Calu3 (cell line): Measurements from ENCODE around the gene NOX1. TPM values are rescaled to one million over a fixed set of nuclear protein-coding genes. Genes with fewer than 3 reads are reported as not detected.
"Not testable (repeated sequence)": the region's sequence is repeated elsewhere in the genome, so short reads cannot be mapped to it uniquely, and the experiment has no call there.

ENCODE experiments used
- BruUV-seq: library from RNA; stranded (reverse); fragments of 400-500 nt; replicated peaks from 2 replicates; lab custom pipeline; 2021; lab: Mats Ljungman, UMichigan
- CTCF ChIA-PET: fragments of 300-600 bp; sonication (Branson Sonifier 250); formaldehyde crosslinking; loops from one replicate; lab custom pipeline; 2022; ENCODE audit warnings: antibody characterized with exemption; lab: Charles Lee
- DNase-seq: peaks from one replicate; pipeline ENCODE4 v3.0.0; 2022
- H3K27ac Mint-ChIP-seq: one replicate; pipeline ENCODE4 v1.8.0; 2022; ENCODE audit warnings: mixed read lengths; ENCODE audit not compliant: unreplicated experiment
- H3K27me3 Mint-ChIP-seq: one replicate; pipeline ENCODE4 v1.8.0; 2022; ENCODE audit warnings: mixed read lengths; ENCODE audit not compliant: unreplicated experiment
- H3K36me3 Mint-ChIP-seq: one replicate; pipeline ENCODE4 v1.8.0; 2022; ENCODE audit warnings: mild to moderate bottlenecking, moderate library complexity, mixed read lengths; ENCODE audit not compliant: insufficient read depth, unreplicated experiment
- H3K4me1 Mint-ChIP-seq: one replicate; pipeline ENCODE4 v1.8.0; 2022; ENCODE audit warnings: mild to moderate bottlenecking, low read depth, mixed read lengths; ENCODE audit not compliant: unreplicated experiment
- H3K4me3 Mint-ChIP-seq: one replicate; pipeline ENCODE4 v1.8.0; 2022; ENCODE audit warnings: mild to moderate bottlenecking, low read depth, moderate library complexity, mixed read lengths; ENCODE audit not compliant: unreplicated experiment
- H3K9me3 Mint-ChIP-seq: one replicate; pipeline ENCODE4 v1.8.0; 2022; ENCODE audit warnings: low read depth, mixed read lengths; ENCODE audit not compliant: unreplicated experiment
- intact Hi-C: fragments of 100-400 bp; cut with micrococcal nuclease; formaldehyde crosslinking; loops from one replicate; pipeline ENCODE4 v1.10.0; 2022; ENCODE audit not compliant: unreplicated experiment
- total RNA-seq: library from RNA; stranded (reverse); gene quantifications from 2 replicates; pipeline ENCODE4 v1.2.3, GENCODE V29; 2022
- TF ChIP-seq, protein P1 (sequence below): fragments of 200-600 bp; IDR thresholded peaks from one replicate; pipeline ENCODE4 v1.8.0; 2022; ENCODE audit warnings: antibody characterized with exemption; ENCODE audit not compliant: unreplicated experiment

Gene NOX1
- total RNA-seq, 1 experiment from 2014 or later = not detected

DNA sequence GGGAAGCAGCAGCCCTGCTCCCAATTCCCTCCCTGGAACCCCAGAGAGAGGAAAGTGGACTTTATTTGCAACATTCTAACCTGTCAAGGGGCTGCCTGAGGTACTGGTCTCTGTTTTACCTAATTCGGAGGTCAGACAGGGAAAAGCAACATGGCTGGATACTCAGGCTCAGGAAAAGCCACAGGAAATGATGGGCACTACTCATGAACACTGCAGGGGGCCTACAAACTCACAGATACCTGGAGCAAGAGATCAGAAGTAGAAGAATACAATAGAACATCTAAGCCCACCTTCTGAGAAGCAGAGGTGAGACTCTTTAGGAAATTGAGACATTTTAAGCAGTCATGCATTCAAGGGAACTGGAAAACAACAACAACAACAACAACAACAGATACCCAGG lies 69.4 kb downstream of the NOX1 start:
- intact Hi-C loops = no loop called here
- peaks cover under 1% of the 10 kb centered on the region for H3K9me3 Mint-ChIP-seq
- peaks cover 29% of the 10 kb centered on the region for H3K4me1 Mint-ChIP-seq
- H3K27me3 Mint-ChIP-seq = no peaks in the 10 kb centered on the region
- no peak for DNase-seq
- no peak overlapping the region for H3K27ac Mint-ChIP-seq
- H3K4me3 Mint-ChIP-seq = no peak overlapping the region
- CTCF ChIA-PET = no interaction called here
- no TSS peak for BruUV-seq
- TF ChIP-seq, protein P1, sequence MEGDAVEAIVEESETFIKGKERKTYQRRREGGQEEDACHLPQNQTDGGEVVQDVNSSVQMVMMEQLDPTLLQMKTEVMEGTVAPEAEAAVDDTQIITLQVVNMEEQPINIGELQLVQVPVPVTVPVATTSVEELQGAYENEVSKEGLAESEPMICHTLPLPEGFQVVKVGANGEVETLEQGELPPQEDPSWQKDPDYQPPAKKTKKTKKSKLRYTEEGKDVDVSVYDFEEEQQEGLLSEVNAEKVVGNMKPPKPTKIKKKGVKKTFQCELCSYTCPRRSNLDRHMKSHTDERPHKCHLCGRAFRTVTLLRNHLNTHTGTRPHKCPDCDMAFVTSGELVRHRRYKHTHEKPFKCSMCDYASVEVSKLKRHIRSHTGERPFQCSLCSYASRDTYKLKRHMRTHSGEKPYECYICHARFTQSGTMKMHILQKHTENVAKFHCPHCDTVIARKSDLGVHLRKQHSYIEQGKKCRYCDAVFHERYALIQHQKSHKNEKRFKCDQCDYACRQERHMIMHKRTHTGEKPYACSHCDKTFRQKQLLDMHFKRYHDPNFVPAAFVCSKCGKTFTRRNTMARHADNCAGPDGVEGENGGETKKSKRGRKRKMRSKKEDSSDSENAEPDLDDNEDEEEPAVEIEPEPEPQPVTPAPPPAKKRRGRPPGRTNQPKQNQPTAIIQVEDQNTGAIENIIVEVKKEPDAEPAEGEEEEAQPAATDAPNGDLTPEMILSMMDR = no peak
- H3K36me3 Mint-ChIP-seq = peaks cover under 1% of the 10 kb centered on the region

DNA sequence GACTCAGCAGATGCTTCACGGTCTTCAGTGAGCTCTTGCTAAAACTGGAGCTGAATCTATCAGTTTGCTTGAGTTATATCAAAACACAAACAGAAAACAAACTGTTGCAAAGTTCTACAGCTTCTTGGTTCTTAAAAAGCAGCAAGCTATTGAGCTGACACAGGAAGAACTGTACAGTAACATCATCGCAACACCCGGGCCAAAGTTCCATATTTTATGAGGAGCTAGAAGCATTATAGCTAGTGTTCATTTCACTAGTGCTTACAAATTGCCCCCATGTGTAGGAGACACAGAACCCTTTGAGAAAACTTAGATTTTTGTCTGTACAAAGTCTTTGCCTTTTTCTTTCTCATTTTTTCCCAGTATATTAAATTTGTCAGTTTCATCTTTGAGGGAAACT lies 71.3 kb downstream of the NOX1 start:
- H3K4me1 Mint-ChIP-seq = peaks cover 10% of the 10 kb centered on the region
- H3K9me3 Mint-ChIP-seq = no peaks in the 10 kb centered on the region
- TF ChIP-seq, protein P1 = no peak
- H3K27ac Mint-ChIP-seq = no peak overlapping the region
- CTCF ChIA-PET = no interaction called here
- intact Hi-C loops = no loop called here
- no peaks in the 10 kb centered on the region for H3K27me3 Mint-ChIP-seq
- no peak overlapping the region for H3K4me3 Mint-ChIP-seq
- no TSS peak for BruUV-seq
- no peak for DNase-seq
- no peaks in the 10 kb centered on the region for H3K36me3 Mint-ChIP-seq

DNA sequence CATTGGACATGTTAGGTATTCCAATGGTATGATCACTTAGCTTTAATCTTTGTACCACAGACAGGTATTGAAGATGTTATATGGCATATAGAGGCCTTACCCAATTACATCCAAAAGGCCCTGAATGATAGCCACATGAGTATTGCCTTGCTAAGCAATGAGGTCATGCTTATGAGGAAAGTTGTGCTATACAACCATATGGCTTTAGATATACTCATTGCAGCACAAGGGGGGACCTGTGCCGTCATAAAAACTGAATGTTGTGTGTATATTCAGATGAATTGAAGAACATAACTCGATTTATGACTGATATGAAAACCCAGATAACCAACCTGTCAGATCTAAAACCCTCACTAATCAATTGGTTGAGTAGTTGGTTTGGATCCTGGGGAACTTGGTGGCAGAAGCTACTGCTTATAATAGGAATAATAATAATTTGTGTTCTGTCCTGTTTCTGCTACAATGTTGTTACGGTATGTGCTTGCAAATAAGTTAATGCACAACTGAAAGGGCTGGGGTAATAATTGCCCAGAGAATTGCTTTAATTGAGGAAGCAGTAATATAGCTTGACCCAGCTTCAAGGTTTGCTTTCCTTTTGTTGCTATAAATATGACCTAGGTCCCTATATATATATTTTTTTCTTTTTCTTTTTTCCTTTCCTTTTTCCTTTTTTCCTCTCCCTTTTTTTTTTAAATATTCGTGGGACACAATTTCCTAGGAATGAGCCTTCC lies 75.5 kb downstream of the NOX1 start:
- Mint-ChIP-seq H3K27ac (no peak overlapping the region), H3K27me3 (no peaks in the 10 kb centered on the region), H3K4me1 (peaks cover 7% of the 10 kb centered on the region), H3K9me3 (no peaks in the 10 kb centered on the region), H3K36me3 (no peaks in the 10 kb centered on the region), H3K4me3 (no peak overlapping the region)
- intact Hi-C loops = no loop called here
- DNase-seq = no peak
- TF ChIP-seq, protein P1 = no peak
- BruUV-seq = no TSS peak
- CTCF ChIA-PET = no interaction called here

DNA sequence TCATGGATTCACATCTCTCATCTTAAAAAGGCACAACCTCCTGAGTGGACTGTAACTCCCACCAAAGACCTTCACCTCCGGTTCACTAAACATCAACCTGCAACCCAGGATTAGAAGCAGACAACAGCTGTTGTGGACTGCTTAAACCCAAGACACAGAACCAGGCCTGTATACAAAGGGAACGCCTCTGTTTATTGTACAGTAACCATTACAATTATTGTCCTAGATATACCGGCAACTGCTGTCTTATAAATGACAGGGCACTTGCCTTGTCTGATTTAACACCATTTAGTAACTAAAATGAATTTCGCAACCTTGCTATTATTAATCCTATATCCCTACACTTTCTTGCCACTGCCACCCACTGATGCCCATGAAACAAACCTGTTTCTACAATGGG lies 76.8 kb downstream of the NOX1 start:
- DNase-seq = no peak
- Mint-ChIP-seq H3K36me3 (no peaks in the 10 kb centered on the region), H3K4me3 (no peak overlapping the region), H3K4me1 (peaks cover 2% of the 10 kb centered on the region), H3K9me3 (no peaks in the 10 kb centered on the region), H3K27me3 (no peaks in the 10 kb centered on the region), H3K27ac (no peak overlapping the region)
- CTCF ChIA-PET = no interaction called here
- intact Hi-C loops = no loop called here
- no TSS peak for BruUV-seq
- TF ChIP-seq, protein P1 = no peak

DNA sequence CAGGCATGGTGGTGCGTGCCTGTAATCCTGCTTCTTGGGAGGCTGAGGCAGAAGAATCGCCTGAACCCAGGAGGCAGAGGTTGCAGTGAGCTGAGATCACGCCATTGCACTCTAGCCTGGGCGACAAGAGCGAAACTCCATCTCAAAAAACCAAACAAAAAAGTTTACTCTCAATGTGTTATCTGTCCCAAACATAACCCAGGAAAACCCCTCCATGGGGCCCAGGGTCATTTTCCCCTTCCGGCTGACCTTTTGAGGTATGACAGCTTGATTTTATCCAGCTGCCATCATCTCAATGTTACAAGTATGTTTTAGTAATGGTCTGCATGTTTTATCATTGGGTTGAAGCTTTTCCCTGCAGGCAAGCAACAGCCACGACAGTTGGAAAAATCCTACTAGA lies 77.8 kb downstream of the NOX1 start:
- H3K4me3 Mint-ChIP-seq, DNase-seq, H3K9me3 Mint-ChIP-seq, H3K4me1 Mint-ChIP-seq, H3K27ac Mint-ChIP-seq, CTCF ChIA-PET, H3K36me3 Mint-ChIP-seq, intact Hi-C loops, H3K27me3 Mint-ChIP-seq, BruUV-seq: not testable (repeated sequence)
